OCI-LY3 (cell line): Measurements from ENCODE around the gene PLIN5.

ENCODE experiments used
- H2AFZ ChIP-seq: fragments of 200-600, 300-600 bp; shearing (Covaris generic); 2 replicates; pipeline ENCODE4 v1.6.0; 2014; ENCODE audit warnings: antibody characterized with exemption, low read depth, low read length
- H3K27ac ChIP-seq: fragments of 200-600, 300-600 bp; sonication (generic); 2 replicates; pipeline ENCODE4 v1.5.1; 2014; ENCODE audit warnings: mild to moderate bottlenecking, low read length, moderate library complexity, mixed read lengths
- H3K27me3 ChIP-seq: fragments of 200-600, 300-600 bp; sonication (generic); 2 replicates; pipeline ENCODE4 v1.6.1; 2014; ENCODE audit warnings: low read depth, low read length, mixed read lengths
- H3K36me3 ChIP-seq: fragments of 200-600, 300-600 bp; sonication (generic); replicated peaks from 2 replicates; pipeline ENCODE3; 2014; ENCODE audit warnings: low read depth, low read length, mixed read lengths
- H3K4me1 ChIP-seq: fragments of 300-600, 200-600 bp; sonication (generic); 2 replicates; pipeline ENCODE4 v1.6.1; 2014; ENCODE audit warnings: low read length, mixed read lengths
- H3K4me2 ChIP-seq: fragments of 200-600, 300-600 bp; sonication (generic); 2 replicates; pipeline ENCODE4 v1.6.1; 2014; ENCODE audit warnings: low read length, mixed read lengths
- H3K4me3 ChIP-seq: fragments of 300-600, 200-600 bp; sonication (generic); 2 replicates; pipeline ENCODE4 v1.5.1; 2014; ENCODE audit warnings: antibody characterized with exemption, mild to moderate bottlenecking, low read length, moderate library complexity
- H3K79me2 ChIP-seq: fragments of 300-600, 200-600 bp; shearing (Covaris generic); 2 replicates; pipeline ENCODE4 v1.6.1; 2014; ENCODE audit warnings: mild to moderate bottlenecking, low read length, mixed read lengths
- H3K9ac ChIP-seq: fragments of 300-600, 200-600 bp; shearing (Covaris generic); 2 replicates; pipeline ENCODE4 v1.6.0; 2014; ENCODE audit warnings: mild to moderate bottlenecking, low read length, moderate library complexity
- H3K9me3 ChIP-seq: fragments of 200-600, 300-600 bp; shearing (Covaris generic); 2 replicates; pipeline ENCODE4 v1.6.1; 2014; ENCODE audit warnings: low read length, mixed read lengths; ENCODE audit not compliant: insufficient read depth
- H4K20me1 ChIP-seq: fragments of 200-600, 300-600 bp; sonication (generic); 2 replicates; pipeline ENCODE4 v1.6.1; 2016; ENCODE audit warnings: low read length, mixed read lengths; ENCODE audit not compliant: insufficient read depth
- EZH2phosphoT487 ChIP-seq: fragments of 200-600 bp; shearing (Covaris generic); IDR thresholded peaks from 2 replicates; pipeline ENCODE4 v1.6.1; 2018; ENCODE audit warnings: antibody characterized with exemption, mixed run types, low read depth
- TF ChIP-seq, protein P1 (sequence below): fragments of 200-600, 300-600 bp; sonication (generic); IDR thresholded peaks from 2 replicates; pipeline ENCODE4 v1.5.1; 2014; ENCODE audit warnings: antibody characterized with exemption, low read length, low read depth

The PLIN5 gene

DNA sequence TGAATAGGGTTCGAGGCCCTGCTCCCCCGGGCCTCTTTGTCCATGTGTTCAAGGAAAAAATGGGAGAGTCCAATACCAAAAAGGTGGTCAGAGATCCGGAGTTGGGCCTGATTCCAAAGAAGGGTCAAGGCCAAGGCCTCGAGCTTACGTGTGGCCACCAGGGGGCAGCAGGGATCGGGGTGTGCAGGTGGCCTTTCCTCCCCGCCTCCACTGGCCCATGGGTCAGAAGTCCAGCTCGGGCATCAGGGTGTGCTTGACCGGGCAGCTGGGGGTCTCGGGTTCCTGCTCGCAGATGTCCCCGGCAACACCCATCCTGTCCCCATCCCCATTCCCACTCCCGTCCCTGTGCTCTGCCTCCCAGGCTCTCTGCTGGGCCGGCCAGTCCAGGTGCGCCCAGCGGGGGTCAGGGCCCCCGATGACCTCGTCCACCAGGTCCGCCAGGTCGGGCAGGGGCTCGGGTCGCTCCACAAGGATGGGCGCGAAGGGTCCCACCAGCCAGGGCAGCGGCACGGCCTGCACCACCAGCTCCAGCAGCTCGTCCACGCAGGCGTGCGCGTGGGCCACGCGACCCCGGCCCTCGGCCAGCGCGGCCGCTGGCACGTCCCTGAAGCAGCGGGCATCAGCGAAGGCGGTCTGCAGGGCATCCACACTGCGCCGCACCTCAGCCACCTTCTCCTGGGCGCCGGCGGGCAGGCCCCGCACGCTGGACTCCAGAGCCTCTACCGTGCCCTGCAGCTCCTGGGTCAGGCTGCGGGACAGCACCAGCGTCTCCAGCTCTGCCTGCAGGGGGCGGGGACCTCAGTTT lies 11.5 kb downstream of the PLIN5 start:
- no peak overlapping the region for H3K4me3 ChIP-seq
- H3K27ac ChIP-seq = no peak overlapping the region
- TF ChIP-seq EZH2phosphoT487 = no peak
- TF ChIP-seq, protein P1, sequence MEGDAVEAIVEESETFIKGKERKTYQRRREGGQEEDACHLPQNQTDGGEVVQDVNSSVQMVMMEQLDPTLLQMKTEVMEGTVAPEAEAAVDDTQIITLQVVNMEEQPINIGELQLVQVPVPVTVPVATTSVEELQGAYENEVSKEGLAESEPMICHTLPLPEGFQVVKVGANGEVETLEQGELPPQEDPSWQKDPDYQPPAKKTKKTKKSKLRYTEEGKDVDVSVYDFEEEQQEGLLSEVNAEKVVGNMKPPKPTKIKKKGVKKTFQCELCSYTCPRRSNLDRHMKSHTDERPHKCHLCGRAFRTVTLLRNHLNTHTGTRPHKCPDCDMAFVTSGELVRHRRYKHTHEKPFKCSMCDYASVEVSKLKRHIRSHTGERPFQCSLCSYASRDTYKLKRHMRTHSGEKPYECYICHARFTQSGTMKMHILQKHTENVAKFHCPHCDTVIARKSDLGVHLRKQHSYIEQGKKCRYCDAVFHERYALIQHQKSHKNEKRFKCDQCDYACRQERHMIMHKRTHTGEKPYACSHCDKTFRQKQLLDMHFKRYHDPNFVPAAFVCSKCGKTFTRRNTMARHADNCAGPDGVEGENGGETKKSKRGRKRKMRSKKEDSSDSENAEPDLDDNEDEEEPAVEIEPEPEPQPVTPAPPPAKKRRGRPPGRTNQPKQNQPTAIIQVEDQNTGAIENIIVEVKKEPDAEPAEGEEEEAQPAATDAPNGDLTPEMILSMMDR = peak; percentile 83
- H3K4me1 ChIP-seq = no peaks in the 10 kb centered on the region
- no peak overlapping the region for H3K4me2 ChIP-seq
- H2AFZ ChIP-seq = no peak overlapping the region
- peaks cover 12% of the 10 kb centered on the region for H3K27me3 ChIP-seq
- no peaks in the 10 kb centered on the region for H3K9me3 ChIP-seq
- H3K79me2 ChIP-seq = no peaks in the 10 kb centered on the region
- no peak overlapping the region for H3K9ac ChIP-seq
- H3K36me3 ChIP-seq = no peaks in the 10 kb centered on the region
- H4K20me1 ChIP-seq = no peaks in the 10 kb centered on the region

DNA sequence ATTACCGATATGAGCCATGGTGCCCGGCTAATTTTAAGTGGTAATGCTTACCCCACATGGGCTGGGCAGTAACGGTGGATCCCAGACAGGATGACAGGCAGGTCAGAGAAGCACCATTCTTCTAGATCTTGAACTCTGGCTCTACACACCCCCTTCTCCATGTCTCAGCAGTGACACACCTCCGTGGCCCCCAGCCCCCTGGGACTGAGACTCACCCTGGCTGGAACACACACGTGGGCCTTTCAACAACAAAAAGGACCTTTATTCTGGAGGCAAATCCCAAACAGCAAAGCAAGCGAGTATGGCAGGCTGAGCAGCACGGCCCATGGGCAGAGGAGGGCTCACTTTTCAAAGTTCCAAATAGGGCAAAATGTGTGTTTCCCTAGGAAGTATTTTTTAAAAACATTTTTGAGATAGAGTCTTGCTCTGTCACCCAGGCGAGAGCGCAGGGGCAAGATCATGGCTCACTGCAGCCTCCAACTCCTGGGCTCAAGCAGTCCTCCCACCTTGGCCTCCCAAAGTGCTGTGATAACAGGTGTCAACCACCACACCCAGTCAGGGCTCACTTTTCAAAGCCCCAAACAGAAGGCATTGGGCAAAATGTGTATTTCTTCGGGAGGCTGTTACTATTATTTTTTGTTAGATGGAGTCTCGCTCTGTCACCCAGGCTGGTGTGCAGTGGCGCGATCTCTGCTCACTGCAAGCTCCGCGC lies 12.6 kb downstream of the PLIN5 start:
- H4K20me1 ChIP-seq = no peaks in the 10 kb centered on the region
- no peak overlapping the region for H3K4me3 ChIP-seq
- no peaks in the 10 kb centered on the region for H3K79me2 ChIP-seq
- no peak overlapping the region for H3K4me2 ChIP-seq
- H3K4me1 ChIP-seq = peaks cover under 1% of the 10 kb centered on the region
- peaks cover 12% of the 10 kb centered on the region for H3K27me3 ChIP-seq
- H2AFZ ChIP-seq = no peak overlapping the region
- no peak overlapping the region for H3K9ac ChIP-seq
- H3K36me3 ChIP-seq = no peaks in the 10 kb centered on the region
- TF ChIP-seq, protein P1 = no peak
- TF ChIP-seq EZH2phosphoT487 = no peak
- no peak overlapping the region for H3K27ac ChIP-seq
- H3K9me3 ChIP-seq = no peaks in the 10 kb centered on the region

DNA sequence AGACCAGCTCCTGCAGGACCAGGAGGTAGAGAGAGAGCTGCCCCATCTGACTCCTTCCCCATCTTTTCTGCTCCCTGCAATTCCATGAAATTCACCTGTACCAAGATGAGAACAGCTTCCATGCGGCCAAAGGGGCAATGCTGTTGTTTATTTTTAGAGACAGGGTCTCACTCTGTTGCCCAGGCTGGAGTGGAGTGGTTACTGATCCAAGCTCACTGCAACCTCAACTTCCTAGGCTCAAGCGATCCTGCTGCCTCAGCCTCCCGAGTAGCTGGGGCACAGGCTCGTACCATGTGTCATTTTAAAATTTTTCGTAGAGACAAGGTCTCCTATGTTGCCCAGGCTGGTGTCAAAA lies 13.2 kb downstream of the PLIN5 start:
- Histone ChIP-seq H3K4me2 (no peak overlapping the region), H3K27ac (no peak overlapping the region)

More for the DNA sequence above, 13.2 kb downstream of the PLIN5 start:
- H3K4me1 ChIP-seq = peaks cover 7% of the 10 kb centered on the region
- H3K9me3 ChIP-seq = no peaks in the 10 kb centered on the region
- peaks cover 12% of the 10 kb centered on the region for H3K27me3 ChIP-seq
- no peak overlapping the region for H2AFZ ChIP-seq
- no peak overlapping the region for H3K9ac ChIP-seq
- no peaks in the 10 kb centered on the region for H3K36me3 ChIP-seq
- TF ChIP-seq EZH2phosphoT487 = no peak
- TF ChIP-seq, protein P1 = no peak
- H3K4me3 ChIP-seq = no peak overlapping the region
- H4K20me1 ChIP-seq = no peaks in the 10 kb centered on the region
- no peaks in the 10 kb centered on the region for H3K79me2 ChIP-seq
